ENCODE results near the gene SIRT3. TPM values are rescaled to one million over a fixed set of nuclear protein-coding genes. Genes with fewer than 3 reads are reported as not detected.

Gene SIRT3
- total RNA-seq, 1 experiment from 2014 or later: 13.6 TPM

DNA sequence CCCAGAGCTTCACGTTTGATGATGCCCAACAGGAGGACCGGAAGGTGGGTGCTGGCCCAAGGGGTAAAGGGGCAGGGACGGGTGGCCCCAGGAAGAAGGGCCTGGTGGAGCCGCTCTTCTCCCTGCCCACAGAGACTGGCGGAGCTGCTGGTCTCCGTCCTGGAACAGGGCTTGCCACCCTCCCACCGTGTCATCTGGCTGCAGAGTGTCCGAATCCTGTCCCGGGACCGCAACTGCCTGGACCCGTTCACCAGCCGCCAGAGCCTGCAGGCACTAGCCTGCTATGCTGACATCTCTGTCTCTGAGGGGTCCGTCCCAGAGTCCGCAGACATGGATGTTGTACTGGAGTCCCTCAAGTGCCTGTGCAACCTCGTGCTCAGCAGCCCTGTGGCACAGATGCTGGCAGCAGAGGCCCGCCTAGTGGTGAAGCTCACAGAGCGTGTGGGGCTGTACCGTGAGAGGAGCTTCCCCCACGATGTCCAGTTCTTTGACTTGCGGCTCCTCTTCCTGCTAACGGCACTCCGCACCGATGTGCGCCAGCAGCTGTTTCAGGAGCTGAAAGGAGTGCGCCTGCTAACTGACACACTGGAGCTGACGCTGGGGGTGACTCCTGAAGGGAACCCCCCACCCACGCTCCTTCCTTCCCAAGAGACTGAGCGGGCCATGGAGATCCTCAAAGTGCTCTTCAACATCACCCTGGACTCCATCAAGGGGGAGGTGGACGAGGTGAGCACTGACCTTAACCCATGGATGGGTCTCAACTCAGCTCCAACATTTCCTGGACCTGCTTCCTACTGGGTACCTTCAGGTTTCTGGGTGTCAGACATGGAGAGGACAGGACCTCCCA, 26.6 kb downstream of the SIRT3 start:
- Histone ChIP-seq H3K4me3 (ENCODE audit: low read depth, low read length, poor library complexity, severe bottlenecking) (peak overlapping the region; percentile 69), H3K9me3 (ENCODE audit: low read depth, low read length, poor library complexity, severe bottlenecking) (no peaks in the 10 kb centered on the region), H3K36me3 (ENCODE audit: insufficient read depth, low read length, poor library complexity, severe bottlenecking) (peaks cover 49% of the 10 kb centered on the region), H3K27ac (ENCODE audit: low read depth, low read length, poor library complexity, severe bottlenecking) (peak overlapping the region; percentile 98), H3K4me1 (ENCODE audit: insufficient read depth, low read length, poor library complexity, severe bottlenecking) (peaks cover 13% of the 10 kb centered on the region), H3K27me3 (replicated peaks; ENCODE audit: insufficient read depth, low read depth, low read length, poor library complexity) (no peaks in the 10 kb centered on the region)
- ChIA-PET POLR2A (ENCODE audit: low non-redundant PET) (no interaction called here), CTCF (no interaction called here)
- DNase-seq (ENCODE audit: low spot score): no peak
- BruUV-seq (replicated peaks): TSS peak; percentile 17
- TF ChIP-seq, protein P1, sequence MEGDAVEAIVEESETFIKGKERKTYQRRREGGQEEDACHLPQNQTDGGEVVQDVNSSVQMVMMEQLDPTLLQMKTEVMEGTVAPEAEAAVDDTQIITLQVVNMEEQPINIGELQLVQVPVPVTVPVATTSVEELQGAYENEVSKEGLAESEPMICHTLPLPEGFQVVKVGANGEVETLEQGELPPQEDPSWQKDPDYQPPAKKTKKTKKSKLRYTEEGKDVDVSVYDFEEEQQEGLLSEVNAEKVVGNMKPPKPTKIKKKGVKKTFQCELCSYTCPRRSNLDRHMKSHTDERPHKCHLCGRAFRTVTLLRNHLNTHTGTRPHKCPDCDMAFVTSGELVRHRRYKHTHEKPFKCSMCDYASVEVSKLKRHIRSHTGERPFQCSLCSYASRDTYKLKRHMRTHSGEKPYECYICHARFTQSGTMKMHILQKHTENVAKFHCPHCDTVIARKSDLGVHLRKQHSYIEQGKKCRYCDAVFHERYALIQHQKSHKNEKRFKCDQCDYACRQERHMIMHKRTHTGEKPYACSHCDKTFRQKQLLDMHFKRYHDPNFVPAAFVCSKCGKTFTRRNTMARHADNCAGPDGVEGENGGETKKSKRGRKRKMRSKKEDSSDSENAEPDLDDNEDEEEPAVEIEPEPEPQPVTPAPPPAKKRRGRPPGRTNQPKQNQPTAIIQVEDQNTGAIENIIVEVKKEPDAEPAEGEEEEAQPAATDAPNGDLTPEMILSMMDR (conservative IDR thresholded peaks at IDR 0.05; ENCODE audit: low read depth, low read length): no peak
- no peak for TF ChIP-seq EZH2 (IDR thresholded peaks at IDR 0.05; ENCODE audit: borderline replicate concordance, low read depth, low read length, poor library complexity, severe bottlenecking)
- intact Hi-C loops (cut with micrococcal nuclease; ENCODE audit: unreplicated experiment): loop anchor here (5.0 to 10.0 kb wide), 2 partner anchors 148 to 235 kb away; partner anchors contain the start of gene ANO9

DNA sequence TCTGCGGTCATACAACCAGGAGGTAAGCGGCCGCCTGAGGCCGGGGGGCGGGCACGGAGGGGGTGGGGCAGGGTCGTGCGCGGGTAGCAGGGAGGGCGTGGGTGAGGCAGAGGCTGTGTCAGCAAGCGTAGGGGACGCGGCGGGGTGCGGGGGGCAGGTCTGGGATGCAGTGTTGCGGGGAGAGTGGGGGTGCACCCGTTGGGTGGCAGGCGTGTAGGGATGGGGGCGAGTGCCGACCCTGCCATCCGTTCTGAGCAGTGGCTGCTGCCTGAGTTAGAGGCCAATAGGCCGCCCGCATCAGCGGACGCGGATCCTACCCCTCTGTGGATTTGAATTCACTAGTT, 27.3 kb downstream of the SIRT3 start:
- intact Hi-C loops (cut with micrococcal nuclease; ENCODE audit: unreplicated experiment): loop anchor here (5.0 to 10.0 kb wide), 2 partner anchors 148 to 236 kb away; partner anchors contain the start of gene ANO9
- ChIA-PET POLR2A (ENCODE audit: low non-redundant PET) (no interaction called here), CTCF (no interaction called here)
- Histone ChIP-seq H3K27me3 (replicated peaks; ENCODE audit: insufficient read depth, low read depth, low read length, poor library complexity) (no peaks in the 10 kb centered on the region), H3K4me3 (ENCODE audit: low read depth, low read length, poor library complexity, severe bottlenecking) (peak overlapping the region; percentile 69), H3K36me3 (ENCODE audit: insufficient read depth, low read length, poor library complexity, severe bottlenecking) (peaks cover 46% of the 10 kb centered on the region), H3K27ac (ENCODE audit: low read depth, low read length, poor library complexity, severe bottlenecking) (peak overlapping the region; percentile 98), H3K4me1 (ENCODE audit: insufficient read depth, low read length, poor library complexity, severe bottlenecking) (peaks cover 13% of the 10 kb centered on the region), H3K9me3 (ENCODE audit: low read depth, low read length, poor library complexity, severe bottlenecking) (no peaks in the 10 kb centered on the region)
- TF ChIP-seq, protein P1 (conservative IDR thresholded peaks at IDR 0.05; ENCODE audit: low read depth, low read length): no peak
- no peak for TF ChIP-seq EZH2 (IDR thresholded peaks at IDR 0.05; ENCODE audit: borderline replicate concordance, low read depth, low read length, poor library complexity, severe bottlenecking)
- DNase-seq (ENCODE audit: low spot score): no peak
- no TSS peak for BruUV-seq (replicated peaks)

DNA sequence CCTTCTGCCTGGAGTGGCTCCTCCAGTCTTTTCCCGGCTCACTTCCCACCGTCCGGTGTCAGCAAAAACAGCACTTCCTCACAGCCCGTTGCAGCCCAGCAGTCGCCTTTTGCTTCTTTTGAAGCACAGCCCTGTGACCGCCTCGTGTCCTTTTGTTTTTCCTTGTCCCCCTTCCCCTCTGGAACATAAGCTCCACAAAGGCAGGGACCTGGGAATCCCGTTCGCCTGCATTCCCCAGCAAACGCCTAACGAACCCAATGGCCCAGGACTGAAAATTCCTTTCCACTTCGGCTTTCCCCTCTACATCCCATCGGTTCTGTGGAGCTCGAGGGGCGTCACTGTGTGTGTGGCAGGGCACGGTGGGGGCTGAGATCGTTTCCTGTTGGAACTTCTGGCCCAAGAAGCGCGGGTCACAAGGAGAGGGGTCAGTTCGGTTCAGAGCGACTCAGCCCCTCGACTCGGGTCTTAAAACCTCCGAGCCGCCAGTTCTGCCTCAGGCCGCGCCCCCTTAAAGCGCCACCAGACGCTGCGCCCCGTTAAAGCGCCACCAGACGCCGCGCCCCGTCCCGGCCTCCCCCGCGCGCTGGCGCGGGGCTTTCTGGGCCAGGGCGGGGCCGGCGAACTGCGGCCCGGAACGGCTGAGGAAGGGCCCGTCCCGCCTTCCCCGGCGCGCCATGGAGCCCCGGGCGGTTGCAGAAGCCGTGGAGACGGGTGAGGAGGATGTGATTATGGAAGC, 27.8 kb downstream of the SIRT3 start:
- DNase-seq (ENCODE audit: low spot score): peak; percentile 82
- intact Hi-C loops (cut with micrococcal nuclease; ENCODE audit: unreplicated experiment): loop anchor here (5.0 to 10.0 kb wide), 2 partner anchors 149 to 236 kb away; partner anchors contain the start of gene ANO9
- Histone ChIP-seq H3K4me1 (ENCODE audit: insufficient read depth, low read length, poor library complexity, severe bottlenecking) (peaks cover 13% of the 10 kb centered on the region), H3K36me3 (ENCODE audit: insufficient read depth, low read length, poor library complexity, severe bottlenecking) (peaks cover 42% of the 10 kb centered on the region), H3K9me3 (ENCODE audit: low read depth, low read length, poor library complexity, severe bottlenecking) (no peaks in the 10 kb centered on the region), H3K27me3 (replicated peaks; ENCODE audit: insufficient read depth, low read depth, low read length, poor library complexity) (no peaks in the 10 kb centered on the region), H3K4me3 (ENCODE audit: low read depth, low read length, poor library complexity, severe bottlenecking) (peak overlapping the region; percentile 69), H3K27ac (ENCODE audit: low read depth, low read length, poor library complexity, severe bottlenecking) (peak overlapping the region; percentile 98)
- no TSS peak for BruUV-seq (replicated peaks)
- POLR2A ChIA-PET (ENCODE audit: low non-redundant PET): no interaction called here
- no peak for TF ChIP-seq EZH2 (IDR thresholded peaks at IDR 0.05; ENCODE audit: borderline replicate concordance, low read depth, low read length, poor library complexity, severe bottlenecking)
- TF ChIP-seq, protein P1 (conservative IDR thresholded peaks at IDR 0.05; ENCODE audit: low read depth, low read length): no peak
- CTCF ChIA-PET: no interaction called here
